GM21528 (cell line): Measurements from ENCODE around the gene BCL2L13.

Experiments used
- ATAC-seq: cut with Tn5 transposase; IDR thresholded peaks from one replicate; pipeline ENCODE4 v1.9.1; 2021; ENCODE audit warnings: mild to moderate bottlenecking, moderate library complexity; ENCODE audit not compliant: unreplicated experiment, low FRiP score

BCL2L13 gene

DNA sequence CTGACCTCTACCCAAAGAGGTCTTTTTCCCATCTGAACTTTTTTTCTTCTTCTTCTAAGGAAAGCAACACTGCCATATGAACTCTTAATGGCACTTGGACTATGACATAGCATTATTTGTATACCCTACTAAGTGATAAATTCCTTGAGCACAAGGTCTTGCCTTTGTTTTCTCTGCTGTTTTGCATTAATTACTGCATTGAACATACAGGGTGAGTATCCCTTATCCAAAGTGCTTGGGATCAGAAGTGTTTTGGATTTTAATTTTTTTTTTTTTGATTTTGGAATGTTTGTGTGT is 86.9 kb downstream of the BCL2L13 start:
- no peak for ATAC-seq

DNA sequence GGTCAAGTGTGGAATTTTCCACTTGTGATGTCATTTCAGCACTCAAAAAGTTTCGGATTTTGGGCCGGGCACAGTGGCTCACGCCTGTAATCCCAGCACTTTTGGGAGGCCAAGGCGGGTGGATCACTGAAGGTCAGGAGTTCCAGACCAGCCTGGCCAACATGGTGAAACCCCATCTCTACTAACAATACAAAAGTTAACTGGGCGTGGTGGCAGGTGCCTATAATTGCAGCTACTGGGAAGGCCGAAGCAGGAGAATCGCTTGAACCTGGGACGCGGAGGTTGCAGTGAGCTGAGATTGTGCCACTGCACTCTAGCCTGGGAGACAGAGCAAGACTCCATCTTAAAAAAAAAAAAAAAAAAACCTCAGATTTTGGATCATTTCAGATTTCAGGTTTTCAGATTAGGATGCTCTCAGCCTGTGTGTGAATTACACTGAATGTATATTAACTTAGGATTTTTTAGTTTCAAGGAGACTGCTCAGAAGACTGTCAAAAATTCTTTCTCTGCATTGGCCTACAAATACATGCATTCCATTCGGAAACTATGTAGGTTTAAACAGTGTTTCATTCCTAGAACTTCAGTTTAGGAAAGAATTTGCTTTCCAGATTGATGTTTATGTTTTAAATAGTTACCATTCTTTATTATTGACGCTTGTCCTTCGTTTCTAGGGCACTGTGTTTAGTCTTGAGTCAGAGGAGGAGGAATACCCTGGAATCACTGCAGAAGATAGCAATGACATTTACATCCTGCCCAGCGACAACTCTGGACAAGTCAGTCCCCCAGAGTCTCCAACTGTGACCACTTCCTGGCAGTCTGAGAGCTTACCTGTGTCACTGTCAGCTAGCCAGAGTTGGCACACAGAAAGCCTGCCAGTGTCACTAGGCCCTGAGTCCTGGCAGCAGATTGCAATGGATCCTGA is 87.7 kb downstream of the BCL2L13 start:
- no peak for ATAC-seq

DNA sequence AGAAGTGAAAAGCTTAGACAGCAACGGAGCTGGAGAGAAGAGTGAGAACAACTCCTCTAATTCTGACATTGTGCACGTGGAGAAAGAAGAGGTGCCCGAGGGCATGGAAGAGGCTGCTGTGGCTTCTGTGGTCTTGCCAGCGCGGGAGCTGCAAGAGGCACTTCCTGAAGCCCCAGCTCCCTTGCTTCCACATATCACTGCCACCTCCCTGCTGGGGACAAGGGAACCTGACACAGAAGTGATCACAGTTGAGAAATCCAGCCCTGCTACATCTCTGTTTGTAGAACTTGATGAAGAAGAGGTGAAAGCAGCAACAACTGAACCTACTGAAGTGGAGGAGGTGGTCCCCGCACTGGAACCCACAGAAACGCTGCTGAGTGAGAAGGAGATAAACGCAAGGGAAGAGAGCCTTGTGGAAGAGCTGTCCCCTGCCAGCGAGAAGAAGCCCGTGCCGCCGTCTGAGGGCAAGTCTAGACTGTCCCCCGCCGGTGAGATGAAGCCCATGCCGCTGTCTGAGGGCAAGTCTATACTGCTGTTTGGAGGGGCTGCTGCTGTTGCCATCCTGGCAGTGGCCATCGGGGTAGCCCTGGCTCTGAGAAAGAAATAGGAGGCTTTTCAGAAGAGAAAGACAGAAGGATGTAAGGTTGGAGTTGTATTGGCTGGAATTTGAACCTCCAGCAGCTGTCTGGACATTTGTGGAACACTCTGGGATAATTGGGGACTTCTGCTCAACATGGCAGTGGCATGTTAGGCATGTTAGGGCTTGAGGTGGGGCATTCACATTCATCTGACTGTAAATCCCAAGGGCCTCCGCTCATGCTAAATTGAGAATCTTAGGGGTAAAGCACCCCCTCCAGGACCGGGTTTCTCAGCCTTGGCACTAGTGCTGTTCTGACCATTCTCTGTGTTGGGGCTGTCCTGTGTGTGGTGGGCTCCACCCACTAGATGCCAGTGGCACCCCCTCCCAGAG is 88.7 kb downstream of the BCL2L13 start:
- no peak for ATAC-seq

DNA sequence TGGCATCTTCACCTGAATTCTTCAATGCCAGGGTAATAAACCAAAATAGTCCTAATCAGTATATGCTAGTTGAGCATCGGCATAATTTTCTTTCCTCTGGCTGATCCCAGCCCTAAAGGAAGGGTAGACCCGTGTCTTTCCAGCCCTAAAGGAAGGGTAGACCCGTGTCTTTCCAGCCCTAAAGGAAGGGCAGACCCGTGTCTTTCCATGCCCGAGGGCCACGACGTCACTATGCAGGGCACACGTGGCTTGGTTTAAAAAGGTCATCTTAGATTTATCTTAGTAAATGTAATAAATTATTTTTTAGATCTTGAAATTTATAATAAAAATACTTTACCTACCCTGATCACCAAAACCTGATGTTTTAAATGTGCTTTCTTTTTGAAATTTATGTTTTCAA is 90.2 kb downstream of the BCL2L13 start:
- no peak for ATAC-seq

DNA sequence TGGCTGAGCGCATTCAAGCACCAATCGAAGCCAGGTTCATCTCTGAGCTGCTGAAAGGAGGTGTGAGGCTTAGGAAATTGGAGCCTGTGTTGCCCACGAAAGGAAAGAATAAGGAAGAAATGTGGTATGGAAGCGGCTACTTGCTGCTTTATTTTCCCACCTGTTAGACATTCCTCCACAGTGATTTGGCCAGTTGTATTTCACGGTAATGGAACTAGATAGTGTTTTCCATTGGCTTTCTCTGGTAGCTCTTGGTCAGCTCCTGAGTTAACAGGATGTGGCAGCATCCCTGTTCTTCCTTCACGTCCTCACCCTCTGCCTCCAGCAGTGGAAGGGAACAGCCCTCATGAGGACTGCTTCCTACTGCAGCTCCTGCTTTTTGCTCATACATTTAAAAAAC is 91.0 kb downstream of the BCL2L13 start:
- ATAC-seq: no peak

DNA sequence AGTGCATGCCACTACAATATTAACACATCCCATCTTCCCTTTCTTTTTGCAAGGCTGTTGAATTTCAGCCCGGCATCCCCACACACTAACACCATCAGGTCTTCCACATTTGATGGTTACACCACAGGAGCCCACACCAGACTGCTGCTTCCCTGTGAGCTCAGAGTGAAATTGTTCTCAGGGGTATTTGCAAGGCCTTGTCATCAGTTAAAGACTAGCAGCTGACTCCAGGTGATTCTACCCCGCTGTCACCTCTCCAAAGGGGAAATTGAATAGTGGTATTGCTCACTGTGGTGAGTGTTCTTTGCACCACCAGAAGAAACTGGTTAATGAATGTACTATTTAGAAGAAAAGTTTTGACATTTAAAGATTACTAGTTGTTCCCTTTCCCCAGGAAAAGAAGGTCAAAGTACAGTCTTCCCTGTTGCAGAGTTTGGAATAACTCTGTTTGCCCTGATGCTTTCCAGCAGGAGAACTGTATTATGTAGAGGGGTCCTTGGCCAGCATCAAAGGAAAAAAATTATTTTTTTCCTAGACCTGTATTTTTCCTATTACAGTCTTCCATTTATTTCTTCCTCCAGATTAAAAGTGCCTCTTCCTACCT is 93.8 kb downstream of the BCL2L13 start:
- no peak for ATAC-seq

DNA sequence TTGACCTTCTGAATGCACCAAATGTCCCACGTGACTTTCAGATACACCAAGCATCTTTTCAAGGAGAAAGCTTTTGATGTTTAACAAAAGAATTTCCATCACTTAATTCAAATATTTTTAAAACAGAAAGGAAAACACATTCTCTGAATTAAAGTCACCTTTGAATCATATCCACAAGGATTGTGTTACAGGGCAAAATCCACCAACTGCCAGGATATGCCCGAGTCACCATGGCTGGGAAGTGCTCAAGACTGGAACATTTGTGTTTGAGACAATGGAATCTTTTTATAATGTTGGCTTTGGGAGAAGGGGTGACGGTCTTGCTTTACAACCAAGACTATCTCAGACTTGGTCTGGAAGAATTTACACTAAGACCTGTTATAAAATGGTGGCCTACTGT is 94.9 kb downstream of the BCL2L13 start:
- no peak for ATAC-seq

DNA sequence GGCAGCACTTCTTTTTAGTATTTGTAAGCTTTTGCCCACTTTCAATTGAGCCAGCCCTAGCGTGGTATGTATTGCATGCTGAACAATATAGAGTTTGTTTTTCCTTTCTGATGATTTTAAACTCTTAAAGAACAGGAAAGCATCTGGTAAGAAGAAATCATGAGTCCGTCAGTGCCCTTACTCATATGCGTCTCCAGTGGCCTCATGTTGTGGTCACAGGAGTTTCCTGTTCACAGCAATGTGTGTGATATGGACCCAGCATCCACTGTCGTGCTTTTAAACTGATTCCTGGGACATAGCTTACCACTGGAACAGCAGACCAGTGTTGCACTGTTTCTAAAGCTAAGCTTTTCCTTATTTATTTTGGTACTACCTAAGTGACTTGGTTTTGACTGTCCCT is 95.6 kb downstream of the BCL2L13 start:
- no peak for ATAC-seq

DNA sequence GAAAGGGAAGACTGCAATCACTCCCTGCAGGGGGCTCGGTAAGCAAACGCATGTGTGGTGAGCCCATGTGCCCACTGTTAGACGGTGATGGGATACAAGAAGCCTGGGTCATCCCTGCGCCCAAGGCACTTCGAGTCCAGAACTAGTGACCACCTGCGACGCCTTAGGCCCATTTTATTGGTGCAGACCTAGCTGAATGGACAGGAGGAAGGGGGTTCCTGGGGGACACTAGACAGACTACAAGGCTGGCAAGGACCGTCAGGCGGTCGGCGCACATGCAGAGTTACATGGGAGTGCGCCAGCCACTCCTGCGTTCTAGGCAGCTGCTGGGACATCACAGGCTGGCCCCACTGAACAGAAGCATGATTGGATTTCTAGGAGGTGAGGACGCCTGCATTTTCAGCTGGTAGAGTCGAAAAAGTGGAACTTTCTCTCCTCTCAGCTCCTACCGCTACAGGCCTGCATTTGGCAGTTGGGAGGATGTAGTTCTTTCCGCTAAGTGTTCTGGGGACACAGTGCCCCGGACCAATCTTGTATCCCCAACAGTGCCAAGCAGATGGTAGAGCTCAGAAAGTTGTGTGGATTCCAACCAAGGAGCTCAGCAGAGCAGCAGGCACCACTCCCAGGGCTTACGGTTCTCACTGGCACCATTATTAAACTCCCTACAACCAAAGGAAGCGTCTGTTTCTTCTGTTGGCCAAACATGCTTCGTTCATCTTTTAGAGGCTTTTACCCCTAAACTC is 100.0 kb downstream of the BCL2L13 start:
- ATAC-seq: no peak

DNA sequence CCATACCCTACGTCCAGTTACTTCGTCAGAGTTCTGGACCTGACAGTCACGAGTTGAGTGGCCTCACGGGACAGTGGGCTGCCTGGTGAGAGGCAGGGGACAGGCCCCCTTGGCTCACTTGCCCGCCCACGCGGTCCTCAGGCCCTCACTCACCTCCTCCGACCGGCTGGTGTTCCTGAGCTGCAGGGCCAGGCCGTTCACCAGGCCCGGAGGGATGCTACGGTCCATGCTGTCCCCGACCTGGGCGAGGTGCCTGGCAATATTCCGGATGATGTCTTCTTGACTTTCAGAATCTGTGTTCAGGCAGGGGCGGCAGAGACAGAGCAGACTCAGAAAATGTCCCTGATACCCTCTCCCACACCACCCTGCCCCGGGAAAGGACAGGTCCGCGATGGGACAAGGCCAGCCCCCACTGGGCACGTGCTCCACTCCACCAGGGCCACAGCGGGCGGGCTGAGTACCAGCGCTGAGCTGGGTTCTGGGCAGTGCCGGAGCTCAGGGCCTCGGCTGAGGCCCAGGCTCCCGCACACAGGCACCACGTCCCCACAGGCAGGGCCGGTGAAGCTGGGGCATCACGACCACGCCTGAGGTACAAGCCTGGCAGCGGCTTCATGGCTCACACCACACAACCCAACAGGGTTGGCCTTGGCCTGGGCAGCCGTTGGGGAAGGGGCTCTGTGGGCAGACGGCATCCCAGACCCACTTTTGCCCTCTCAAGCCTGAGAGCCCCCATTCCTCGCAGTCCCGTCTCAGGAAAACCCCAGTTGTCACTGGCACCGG is 100.8 kb downstream of the BCL2L13 start:
- ATAC-seq: no peak

DNA sequence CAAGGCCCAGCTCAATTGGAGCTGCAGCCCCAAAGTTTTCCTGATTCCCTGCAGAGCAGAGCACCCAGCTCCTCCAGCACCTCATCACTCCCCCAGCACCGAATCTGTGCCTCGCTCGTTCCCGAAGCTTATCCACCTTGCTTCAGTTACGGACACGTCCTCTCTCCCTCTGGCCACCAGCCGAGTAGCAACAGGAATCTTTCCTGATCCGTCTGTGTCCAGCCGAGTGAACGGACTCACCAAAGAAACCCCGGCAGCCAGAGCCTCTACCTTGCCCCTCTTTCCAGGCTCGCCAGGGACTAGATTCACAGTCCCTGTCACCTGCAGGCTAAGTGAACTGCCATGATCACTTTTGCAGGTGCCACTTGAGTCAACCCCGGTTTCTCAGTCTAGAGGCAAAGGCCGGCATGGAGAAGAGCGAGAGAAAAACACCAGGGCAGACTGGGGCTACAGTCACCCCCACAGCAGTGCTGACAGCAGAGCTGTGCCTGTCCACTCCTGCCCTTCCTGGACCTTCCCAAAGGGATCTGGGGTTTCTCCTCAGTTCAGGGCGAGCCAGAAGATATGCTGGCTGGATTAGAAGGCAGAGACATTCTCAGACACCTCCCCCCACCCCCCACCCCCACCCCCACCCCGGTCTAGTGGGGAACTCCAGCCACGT is 103.4 kb downstream of the BCL2L13 start:
- ATAC-seq: no peak

DNA sequence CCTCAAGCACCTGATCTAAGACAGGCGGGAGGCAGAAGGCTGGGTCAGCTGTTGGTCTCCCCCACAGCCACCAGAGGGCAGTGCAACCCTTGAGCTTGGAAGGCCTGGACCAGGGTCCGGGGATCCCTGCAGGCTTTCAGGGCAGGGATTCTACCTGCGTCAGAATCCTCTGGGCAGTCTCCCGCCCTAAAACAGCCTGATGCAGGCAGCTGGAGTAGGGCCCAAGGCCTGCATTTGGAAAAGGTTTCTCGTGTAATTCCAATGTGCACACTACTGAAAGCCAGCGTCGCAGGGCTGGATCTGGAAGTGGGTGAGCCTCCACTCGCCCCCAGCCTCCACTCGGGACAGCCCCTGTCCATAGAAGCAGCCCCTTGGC is 104.0 kb downstream of the BCL2L13 start:
- ATAC-seq: no peak

DNA sequence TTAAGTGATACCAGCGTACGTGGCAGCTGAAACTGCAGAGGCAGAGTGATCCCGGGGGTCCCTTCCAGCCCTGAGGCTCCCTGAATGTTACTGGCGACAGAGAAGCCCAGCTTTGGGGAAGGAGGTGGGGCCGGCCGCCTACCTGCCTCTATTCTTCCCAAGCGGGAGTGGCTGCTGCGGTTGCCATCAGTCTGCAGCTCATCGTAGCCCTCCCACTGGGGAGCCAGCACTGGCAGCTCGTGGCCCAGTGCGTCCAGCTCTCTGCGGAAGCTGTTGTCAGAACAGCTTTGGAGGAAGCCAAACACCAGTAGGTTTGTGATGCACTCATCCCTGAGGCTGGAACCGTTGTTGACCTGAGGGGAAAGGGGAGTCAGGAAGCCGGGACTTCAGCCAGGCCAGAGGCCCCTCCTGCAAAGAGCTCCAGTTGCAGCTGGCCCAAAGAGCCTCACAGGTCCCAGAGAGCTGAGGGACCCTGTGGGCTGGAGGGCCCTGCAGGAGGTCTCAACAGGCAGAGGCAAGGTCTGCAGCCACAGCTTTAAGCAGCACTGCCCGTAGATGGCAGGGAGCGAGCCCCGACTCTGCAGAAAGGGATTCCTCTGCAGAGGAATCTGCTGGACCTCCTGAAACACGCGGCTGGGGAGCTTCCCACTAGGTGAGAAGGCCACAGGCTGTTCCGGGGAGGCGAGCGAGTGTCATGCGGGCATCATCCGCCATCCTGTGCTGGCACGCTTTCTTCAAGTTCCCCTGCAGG is 105.3 kb downstream of the BCL2L13 start:
- ATAC-seq: no peak

DNA sequence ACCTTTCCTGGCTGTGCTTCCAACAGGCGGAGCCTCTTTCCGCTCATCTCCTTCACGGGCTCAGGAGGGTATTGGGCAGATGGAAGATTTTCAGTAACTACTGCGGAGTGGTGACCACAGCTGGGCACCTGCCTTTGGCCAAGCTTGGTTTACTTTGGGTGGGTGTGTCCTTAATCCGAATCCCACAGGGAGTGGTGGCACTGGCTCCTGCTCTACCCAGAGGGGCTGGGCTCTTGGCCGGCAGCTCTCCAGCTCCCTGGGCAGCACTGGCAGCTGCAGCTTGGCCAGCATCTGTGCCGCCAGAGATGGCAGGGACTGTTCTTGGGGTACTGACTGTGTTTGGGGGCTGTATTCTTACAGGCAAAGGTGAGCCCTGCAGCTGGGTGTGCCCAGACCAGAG is 105.9 kb downstream of the BCL2L13 start:
- no peak for ATAC-seq

DNA sequence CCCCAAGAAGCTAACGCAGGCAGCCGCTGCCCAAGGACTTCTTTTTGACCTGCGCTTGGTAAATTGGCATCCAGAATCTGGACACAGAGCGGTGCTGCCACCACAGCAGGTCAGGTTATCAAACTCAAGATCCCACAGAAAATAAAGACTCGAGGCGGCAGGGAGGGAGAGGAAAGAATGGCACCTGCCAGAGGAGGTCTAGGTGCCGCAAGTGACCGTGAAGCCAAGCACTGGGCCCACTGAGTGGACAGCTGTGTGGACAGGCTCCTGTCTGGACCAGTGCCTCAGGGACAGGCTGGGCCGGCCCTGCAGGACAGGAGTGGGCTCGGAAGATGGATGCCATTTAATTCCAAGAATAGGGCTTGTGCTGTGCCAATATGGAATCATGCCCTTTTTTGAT is 108.4 kb downstream of the BCL2L13 start:
- no peak for ATAC-seq

DNA sequence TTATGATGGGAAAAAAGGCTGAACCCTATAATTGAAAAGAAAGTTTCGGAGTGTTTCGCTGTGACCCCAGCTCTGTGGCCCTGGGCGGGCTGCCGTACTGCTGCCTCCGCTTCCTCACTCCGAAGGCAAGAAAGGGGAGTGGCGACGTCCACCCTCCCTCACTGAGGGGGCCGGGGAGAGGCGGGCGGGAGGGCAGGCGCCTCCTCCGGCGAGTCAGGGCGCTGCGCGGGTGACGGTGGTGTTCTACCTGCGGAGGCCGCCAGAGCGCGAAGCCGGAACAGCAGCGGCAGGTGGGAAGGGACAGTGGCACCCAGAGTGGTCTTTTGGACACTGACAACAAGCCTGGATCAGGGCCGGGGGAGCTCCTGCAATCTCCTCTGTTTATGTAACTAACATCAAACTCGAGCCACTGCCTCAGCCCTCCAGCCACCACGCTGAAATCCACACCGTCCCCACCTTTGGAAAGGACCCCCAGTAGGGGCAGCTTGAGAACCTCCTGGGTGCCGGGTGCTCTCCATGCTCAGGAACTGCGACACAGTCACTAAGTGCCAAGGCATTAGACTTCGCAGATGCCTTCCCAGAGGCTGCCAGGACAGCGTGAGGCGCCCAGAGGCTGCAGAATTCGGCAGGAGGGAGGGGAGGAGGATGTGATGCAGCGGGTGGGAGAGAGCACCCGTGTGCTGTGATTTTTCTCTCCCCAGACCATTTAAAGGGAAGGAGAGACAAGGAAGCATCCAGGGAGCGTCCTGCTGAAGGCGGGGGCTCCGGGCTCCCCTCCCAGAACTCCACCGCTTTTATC is 110.2 kb downstream of the BCL2L13 start:
- ATAC-seq: no peak

DNA sequence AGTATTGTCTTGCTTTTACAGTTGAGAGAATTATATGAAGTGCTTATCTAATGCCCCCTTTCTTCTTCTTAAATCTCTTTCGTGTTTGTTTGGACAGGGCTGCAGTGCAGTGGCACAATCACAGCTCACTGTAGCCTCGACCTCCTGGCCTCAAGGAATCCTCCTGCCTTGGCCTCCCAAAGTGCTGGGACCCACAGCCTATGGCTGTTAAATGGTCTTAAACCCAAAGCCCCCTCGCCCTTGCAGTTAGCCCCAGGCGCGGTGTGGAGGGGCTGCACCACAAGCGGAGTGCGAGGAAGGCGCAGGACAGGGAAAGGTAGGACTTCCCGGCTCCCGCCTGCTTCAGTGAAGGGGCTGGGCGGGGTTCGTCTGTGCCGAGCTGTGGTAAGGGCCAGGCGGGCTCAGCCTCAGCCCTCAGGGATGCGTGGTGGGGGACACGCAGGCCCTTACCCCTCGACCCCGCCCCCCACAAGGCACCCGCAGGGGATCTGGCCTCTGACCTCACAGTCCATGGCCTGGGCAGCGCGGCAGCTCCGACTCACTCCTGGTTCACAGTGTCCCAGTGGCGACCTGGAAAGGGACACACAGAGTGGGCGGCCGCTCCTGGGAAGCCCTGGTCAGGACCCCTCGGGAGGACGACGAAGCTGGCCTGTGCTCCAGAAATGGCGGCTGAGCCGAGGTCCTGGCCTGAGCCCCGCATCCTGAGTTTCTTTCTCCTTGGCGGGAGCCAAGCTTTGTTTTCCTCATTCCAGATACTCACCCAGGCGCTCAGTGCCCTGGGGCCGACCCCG is 111.2 kb downstream of the BCL2L13 start:
- no peak for ATAC-seq
